Endothelial cell (in vitro differentiated cells): ENCODE data around the gene PHC2. TPM values are rescaled to one million over a fixed set of nuclear protein-coding genes. Genes with fewer than 3 reads are reported as not detected.
A peak's percentile ranks its signal among the peaks of the same experiment; 100 is the strongest.

Experiments
- DNase-seq: peaks from one replicate; pipeline ENCODE4 v3.0.0; 2021; ENCODE audit warnings: low spot score
- H3K27ac Mint-ChIP-seq: one replicate; pipeline ENCODE4 v1.8.0; 2021; ENCODE audit warnings: mixed read lengths, inconsistent platforms; ENCODE audit not compliant: unreplicated experiment
- H3K27me3 Mint-ChIP-seq: one replicate; pipeline ENCODE4 v1.8.0; 2021; ENCODE audit warnings: mild to moderate bottlenecking, moderate library complexity, mixed read lengths, inconsistent platforms; ENCODE audit not compliant: unreplicated experiment
- H3K36me3 Mint-ChIP-seq: one replicate; pipeline ENCODE4 v1.8.0; 2021; ENCODE audit warnings: mild to moderate bottlenecking, low read depth, mixed read lengths, inconsistent platforms; ENCODE audit not compliant: unreplicated experiment
- H3K4me1 Mint-ChIP-seq: one replicate; pipeline ENCODE4 v1.8.0; 2021; ENCODE audit warnings: mild to moderate bottlenecking, mixed read lengths, inconsistent platforms; ENCODE audit not compliant: unreplicated experiment
- H3K4me3 Mint-ChIP-seq: one replicate; pipeline ENCODE4 v1.8.0; 2021; ENCODE audit warnings: mild to moderate bottlenecking, mixed read lengths, inconsistent platforms; ENCODE audit not compliant: unreplicated experiment
- H3K9me3 Mint-ChIP-seq: one replicate; pipeline ENCODE4 v1.8.0; 2021; ENCODE audit warnings: mixed read lengths, inconsistent platforms; ENCODE audit not compliant: unreplicated experiment
- CTCF ChIP-seq: fragments of 200-600 bp; sonication (generic); IDR thresholded peaks from one replicate; pipeline ENCODE4 v1.5.0; 2021; ENCODE audit warnings: antibody characterized with exemption; ENCODE audit not compliant: unreplicated experiment
- total RNA-seq: library from RNA; stranded (reverse); fragmentation: NEBNext Ultra II Directional; extraction: Animal tissue kit (Norgen Biotek cat#: 25700); gene quantifications from one replicate; pipeline ENCODE4 v1.2.1, GENCODE V29; 2021; ENCODE audit not compliant: unreplicated experiment

The PHC2 gene
- total RNA-seq, 1 donor from 2014 or later, result 177 TPM

- Mint-ChIP-seq H3K36me3 (no peaks in the 10 kb centered on the region), H3K4me3 (no peak overlapping the region), H3K27me3 (peaks cover 3% of the 10 kb centered on the region), H3K4me1 (peaks cover 37% of the 10 kb centered on the region), H3K27ac (no peak overlapping the region), H3K9me3 (no peaks in the 10 kb centered on the region)
- no peak for TF ChIP-seq CTCF
- DNase-seq, result no peak
Observed at GRCh38 chr1:33442141-33442540, 11.2 kb upstream of the PHC2 start.

GRCh38 chr1:33441088-33441745 is 10.3 kb upstream of the PHC2 start:
- H3K4me3 Mint-ChIP-seq, result peak overlapping the region; percentile 48

GRCh38 chr1:33439662-33440061 is 8.8 kb upstream of the PHC2 start:
- no peak overlapping the region for H3K27ac Mint-ChIP-seq

More at GRCh38 chr1:33441088-33441745, 10.3 kb upstream of the PHC2 start:
- peaks cover 33% of the 10 kb centered on the region for H3K4me1 Mint-ChIP-seq
- no peaks in the 10 kb centered on the region for H3K36me3 Mint-ChIP-seq
- H3K27me3 Mint-ChIP-seq, result peaks cover 3% of the 10 kb centered on the region
- H3K9me3 Mint-ChIP-seq, result no peaks in the 10 kb centered on the region
- no peak for DNase-seq
- H3K27ac Mint-ChIP-seq, result no peak overlapping the region
- TF ChIP-seq CTCF, result no peak

GRCh38 chr1:33438364-33439160 is 7.7 kb upstream of the PHC2 start:
- Mint-ChIP-seq H3K36me3 (no peaks in the 10 kb centered on the region), H3K4me3 (no peak overlapping the region)

More at GRCh38 chr1:33439662-33440061, 8.8 kb upstream of the PHC2 start:
- Mint-ChIP-seq H3K36me3 (no peaks in the 10 kb centered on the region), H3K27me3 (peaks cover 2% of the 10 kb centered on the region), H3K4me1 (peaks cover 27% of the 10 kb centered on the region), H3K4me3 (no peak overlapping the region), H3K9me3 (no peaks in the 10 kb centered on the region)
- DNase-seq, result no peak
- TF ChIP-seq CTCF, result no peak

More at GRCh38 chr1:33438364-33439160, 7.7 kb upstream of the PHC2 start:
- no peak for DNase-seq
- no peak overlapping the region for H3K27ac Mint-ChIP-seq
- peaks cover 38% of the 10 kb centered on the region for H3K4me1 Mint-ChIP-seq
- TF ChIP-seq CTCF, result no peak
- peaks cover 2% of the 10 kb centered on the region for H3K27me3 Mint-ChIP-seq
- no peaks in the 10 kb centered on the region for H3K9me3 Mint-ChIP-seq
